ENCODE data around the gene TMEM109.

Gene TMEM109, protein sequence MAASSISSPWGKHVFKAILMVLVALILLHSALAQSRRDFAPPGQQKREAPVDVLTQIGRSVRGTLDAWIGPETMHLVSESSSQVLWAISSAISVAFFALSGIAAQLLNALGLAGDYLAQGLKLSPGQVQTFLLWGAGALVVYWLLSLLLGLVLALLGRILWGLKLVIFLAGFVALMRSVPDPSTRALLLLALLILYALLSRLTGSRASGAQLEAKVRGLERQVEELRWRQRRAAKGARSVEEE

DNA sequence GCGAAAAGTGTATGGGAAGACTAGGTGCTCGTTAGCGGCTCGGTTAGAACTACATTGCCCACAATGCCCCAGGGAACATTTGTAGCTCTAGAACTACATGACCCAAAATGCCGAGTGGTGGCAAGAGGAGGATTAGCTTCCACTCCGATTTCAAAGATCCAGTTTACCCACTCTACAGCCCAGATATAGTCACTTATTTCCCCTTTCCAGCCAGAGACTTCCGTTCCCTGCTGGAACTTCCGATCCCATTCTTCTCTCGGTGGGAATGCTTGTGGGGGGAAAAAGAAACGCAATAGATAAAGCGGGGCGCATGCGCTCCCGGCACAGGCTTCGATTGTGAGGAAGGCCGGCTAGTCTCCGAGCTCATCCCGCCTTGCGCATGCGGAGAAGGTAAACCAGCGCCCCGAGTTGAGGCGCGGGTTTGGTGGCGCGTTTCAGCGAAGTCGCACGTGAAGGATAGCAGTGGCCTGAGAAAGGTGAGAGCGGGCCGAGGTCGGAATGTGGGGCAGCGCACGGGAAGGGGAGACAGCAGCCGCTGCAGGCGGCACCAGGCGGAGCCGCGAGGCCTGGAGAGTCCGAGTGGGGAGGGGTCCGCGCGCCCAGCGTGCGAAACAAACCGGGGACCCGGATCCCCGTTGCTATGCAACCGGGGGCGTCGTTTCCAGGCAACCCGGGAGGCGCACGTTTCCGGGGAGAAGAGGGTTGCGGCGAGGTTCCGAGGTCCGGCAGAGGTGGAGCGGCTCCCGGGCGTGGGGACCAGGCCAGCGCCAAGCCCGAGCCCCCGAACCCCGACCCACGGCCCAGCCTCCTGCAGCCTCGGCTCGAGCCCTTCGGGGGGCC lies at the start of gene TMEM109:
TSS of gene TMEM109 (plus strand) at position 366 of the 840 bp plus-strand sequence. CDS start 5,536 bp downstream, outside the sequence.
- DNase-seq, result peak; percentile 91

DNA sequence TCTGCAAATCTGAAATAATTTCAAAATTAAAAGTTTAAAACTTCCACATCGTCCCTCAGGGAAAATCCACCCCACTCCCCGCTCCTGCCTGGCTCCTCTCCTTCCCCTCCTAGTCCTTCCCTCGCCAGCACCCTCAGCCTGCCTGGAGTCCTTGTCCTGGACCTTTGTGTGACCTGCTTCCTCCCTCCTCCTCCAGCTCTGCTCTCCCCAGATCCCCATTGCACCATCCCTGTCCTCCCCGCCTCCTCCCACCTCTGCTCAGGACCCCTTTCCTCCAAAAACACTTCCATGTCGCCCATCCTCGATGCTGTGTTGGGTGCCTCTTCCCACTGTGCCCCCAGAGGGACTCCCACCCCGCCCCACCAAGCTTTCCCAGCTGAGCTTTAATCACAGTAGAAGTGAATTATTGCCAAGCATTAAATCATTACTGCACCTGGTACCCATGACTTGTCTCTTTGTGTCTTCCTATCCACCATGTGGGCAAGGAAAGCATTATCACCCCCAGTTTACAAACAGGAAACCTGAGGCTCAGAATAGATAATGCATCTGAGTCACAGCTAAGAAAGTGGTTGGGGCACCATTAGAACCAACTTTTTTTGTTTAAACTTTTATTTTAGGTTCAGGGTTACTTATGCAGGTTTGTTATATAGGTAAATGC lies 49.0 kb upstream of the TMEM109 start:
- DNase-seq, result no peak

DNA sequence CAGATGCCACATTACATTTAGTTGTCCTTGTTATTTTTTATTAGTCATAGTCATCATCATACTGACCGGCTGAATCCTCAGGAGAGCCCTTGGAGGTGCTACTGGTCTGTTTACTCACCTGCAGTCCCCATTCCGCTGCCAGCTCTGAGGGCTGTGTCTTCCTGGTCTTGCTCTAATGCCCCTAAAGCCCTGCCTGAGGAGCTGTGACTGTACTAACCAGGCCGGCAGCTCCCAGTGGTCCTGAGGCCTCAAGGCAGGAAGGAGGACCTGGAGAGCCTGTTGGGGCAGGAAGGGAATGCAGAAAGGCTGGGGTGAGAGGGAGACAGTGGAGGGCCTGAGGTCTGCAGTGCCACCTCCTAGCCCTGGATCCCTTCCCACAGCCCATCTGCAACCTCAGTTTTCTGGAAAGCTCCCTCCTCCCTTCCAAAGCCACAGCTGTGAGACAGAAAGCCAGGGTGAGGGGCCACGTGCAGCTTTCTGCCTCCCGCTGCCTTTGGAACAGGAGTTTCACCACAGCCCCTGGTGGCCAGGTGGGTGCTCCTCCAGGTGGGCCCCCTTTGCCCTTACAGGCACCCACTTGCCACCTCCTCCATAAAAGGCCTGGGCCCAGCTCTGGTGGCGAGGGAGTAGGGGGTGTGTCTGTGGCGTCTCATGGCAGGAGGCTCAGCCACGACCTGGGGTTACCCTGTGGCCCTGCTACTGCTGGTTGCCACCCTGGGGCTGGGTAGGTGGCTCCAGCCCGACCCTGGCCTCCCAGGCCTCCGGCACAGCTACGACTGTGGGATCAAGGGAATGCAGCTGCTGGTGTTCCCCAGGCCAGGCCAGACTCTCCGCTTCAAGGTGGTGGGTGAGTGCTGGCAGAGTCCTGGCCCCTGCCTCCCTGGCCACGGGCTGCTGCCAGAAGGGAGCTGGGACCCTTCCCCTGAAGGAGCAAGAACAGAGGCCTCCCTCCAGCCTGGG lies 46.8 kb upstream of the TMEM109 start, which contains the start of gene ZP1:
TSS of gene ZP1 (plus strand) at position 632 of the 960 bp plus-strand sequence. CDS start at position 652, 20 bp downstream.
- no peak for DNase-seq

DNA sequence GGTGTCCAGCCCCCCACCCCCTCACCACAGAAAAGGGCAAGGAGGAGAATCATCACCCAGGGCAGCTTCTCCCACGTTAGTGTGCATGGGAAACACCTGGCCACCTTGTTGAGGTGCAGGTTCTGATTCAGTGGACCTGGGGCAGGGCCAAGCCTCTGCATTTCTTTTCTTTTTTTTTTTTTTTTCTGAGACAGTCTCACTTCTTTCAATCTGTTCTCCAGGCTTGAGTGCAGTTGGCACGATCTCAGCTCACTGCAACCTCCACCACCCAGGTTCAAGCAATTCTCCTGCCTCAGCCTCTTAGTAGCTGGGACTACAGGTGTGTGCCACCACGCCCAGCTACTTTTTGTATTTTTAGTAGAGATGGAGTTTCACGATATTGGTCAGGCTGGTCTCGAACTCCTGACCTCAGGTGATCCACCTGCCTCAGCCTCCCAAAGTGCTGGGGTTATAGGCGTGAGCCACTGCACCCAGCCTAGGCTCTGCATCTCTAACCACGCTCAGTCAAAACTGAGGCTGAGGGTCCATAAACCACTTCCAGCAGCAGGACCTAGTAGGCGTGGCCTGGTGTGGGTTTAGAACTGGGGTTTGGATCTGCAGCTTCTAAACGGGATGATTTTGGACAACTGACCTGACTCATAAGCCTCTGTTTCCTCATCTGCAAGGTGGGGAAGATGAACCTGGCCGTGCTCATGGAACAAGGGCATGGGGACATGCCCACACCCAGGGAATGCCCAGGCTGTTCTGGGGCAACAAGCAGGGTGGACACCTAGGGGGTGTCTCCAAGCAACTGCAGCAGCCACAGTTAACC lies 45.9 kb upstream of the TMEM109 start:
- no peak for DNase-seq

DNA sequence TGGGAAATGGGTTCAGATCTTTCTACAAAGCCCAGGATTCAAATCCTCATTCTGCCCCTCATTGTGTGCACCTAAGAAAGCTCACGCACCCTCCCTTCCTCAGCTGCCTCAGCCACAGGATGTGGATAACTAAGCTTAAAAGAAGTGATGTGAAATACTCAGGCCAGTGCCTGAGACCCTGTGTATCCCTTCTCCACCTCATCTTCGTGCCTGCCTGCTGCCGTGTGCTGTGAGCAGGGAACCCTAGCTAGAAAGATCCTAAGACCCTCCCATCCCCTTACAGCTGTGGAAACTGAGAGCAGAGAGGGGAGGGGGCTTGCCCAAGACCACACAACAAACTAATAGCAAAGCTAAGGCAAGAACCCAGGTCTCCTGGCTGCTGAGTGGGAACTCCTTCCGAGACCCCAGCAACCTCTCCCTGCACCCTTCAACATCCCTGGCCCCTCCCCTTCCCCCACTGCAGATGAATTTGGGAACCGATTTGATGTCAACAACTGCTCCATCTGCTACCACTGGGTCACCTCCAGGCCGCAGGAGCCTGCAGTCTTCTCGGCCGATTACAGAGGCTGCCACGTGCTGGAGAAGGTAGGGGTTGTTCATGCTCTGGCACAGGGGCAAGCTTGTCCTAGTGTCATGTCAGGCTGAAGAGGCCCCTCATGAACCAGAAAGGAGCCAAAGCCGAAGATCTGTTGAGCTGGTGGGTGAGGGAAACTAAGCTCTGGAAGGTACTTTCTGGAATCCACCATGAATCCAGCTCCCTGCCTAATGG lies 45.1 kb upstream of the TMEM109 start:
- no peak for DNase-seq

DNA sequence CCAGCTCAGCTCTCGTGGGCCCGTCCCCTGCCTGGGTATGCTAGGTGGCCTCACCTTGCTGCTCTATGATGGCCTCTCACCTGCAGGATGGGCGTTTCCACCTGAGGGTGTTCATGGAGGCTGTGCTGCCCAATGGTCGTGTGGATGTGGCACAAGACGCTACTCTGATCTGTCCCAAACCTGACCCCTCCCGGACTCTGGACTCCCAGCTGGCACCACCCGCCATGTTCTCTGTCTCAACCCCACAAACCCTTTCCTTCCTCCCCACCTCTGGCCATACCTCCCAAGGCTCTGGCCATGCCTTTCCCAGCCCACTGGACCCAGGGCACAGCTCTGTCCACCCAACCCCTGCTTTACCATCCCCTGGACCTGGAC lies 44.5 kb upstream of the TMEM109 start:
- DNase-seq, result no peak

DNA sequence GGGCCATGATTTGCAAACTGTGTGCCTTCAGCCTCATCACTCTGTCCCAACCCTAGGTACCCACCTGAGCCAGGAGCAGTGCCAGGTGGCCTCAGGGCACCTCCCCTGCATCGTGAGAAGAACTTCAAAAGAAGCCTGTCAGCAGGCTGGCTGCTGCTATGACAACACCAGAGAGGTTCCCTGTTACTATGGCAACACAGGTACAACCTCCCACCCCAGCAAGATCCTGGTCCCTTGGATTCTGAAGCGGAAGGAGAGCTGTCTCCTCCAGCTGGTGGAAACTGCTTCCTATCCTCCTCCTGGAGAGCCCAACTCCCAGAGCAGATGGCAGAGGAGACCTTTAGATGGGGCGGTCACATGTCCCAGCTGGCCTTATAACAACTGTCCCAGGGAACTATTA lies 43.7 kb upstream of the TMEM109 start:
- DNase-seq, result peak; percentile 28

DNA sequence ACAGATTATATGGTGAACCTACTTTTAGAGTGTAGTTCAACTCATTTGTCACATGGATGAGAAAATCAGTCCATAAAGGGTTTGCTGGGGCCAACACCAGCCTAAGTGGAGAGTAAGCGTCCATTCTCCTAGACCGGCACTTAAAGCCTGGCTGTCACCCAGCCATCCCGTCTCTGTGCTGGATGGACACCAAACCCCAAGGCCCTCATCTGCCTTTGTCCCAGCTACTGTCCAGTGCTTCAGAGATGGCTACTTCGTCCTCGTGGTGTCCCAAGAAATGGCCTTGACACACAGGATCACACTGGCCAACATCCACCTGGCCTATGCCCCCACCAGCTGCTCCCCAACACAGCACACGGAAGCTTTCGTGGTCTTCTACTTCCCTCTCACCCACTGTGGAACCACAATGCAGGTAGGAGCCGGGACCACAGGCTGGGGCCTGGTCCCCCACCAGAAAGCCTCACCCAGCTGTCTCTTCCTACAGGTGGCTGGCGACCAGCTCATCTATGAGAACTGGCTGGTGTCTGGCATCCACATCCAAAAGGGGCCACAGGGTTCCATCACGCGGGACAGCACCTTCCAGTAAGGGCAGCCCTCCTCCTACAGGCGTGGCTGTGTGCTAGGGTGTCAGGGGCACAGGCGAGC lies 43.1 kb upstream of the TMEM109 start:
- no peak for DNase-seq

DNA sequence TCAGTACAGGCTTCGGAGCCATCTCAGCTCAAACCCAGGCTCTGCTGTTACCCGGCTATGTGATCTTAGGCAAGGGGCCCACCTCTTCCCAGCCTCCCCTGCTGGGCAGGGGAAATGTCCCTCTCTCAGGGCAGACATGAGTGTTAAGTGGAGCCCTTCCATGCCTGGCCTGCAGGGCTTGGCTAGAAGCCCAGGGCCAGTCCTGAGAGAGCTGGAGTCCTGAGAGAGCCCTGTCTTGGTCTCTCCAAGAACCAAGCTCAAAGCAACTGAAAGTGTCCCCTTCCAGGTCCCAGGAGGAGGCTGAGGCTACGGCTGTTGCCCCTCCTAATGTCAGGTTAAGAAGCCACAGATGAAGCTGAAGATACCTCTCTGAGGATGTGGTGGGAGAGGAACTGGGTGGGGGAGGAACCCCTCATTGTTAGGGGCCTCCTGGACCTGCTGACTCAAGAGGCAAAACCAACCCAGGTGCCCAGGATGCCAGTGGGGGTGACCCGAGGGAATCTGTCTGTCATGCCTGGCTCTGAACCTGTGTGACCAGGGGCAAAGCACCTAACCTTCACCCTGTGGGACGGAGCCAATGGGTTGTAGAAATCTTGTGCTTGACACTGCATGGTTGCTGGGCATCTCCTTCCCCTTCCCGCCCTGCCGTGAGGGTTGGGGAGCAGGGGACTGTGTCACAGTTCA lies 42.4 kb upstream of the TMEM109 start:
- DNase-seq, result peak; percentile 13

DNA sequence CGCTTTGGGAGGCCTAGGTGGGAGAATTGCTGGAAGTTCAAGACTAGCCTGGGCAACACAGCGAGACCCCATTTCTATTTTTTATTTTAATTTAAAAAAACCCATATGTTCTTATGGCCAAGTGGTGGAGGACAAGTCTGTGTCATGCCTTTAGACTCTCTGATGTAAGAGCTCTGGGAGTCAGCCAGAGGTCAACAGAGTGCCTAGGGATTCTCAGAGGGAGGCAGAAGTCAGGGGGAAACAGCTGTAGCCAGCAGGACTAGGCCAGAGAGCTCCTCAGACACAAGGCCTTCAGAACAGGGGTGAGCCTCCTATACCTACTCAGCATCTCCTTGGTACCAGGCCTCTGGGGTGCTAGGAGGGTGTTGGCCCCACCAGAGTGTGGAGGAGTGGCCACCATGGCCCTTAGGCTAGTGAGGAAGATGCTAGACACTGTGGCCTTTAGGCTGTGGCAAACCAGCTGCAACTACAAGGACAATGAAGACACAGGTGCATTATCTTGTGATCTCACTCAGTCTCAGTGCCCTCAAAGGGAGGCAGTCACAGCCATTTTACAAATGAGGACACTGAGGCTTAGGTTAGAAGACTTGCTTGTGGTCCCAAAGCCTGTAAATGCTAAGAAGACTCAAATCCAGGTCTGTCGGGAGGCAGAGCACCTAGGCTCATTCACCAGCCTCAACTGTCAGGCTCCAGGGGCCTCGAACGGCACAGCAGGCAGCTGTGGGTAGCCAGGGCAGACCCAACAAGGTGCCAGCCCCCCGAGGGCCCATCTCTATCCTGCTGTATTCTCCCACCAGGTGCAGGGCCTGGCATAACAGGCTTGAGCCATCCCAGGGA lies 41.6 kb upstream of the TMEM109 start:
- DNase-seq, result no peak

DNA sequence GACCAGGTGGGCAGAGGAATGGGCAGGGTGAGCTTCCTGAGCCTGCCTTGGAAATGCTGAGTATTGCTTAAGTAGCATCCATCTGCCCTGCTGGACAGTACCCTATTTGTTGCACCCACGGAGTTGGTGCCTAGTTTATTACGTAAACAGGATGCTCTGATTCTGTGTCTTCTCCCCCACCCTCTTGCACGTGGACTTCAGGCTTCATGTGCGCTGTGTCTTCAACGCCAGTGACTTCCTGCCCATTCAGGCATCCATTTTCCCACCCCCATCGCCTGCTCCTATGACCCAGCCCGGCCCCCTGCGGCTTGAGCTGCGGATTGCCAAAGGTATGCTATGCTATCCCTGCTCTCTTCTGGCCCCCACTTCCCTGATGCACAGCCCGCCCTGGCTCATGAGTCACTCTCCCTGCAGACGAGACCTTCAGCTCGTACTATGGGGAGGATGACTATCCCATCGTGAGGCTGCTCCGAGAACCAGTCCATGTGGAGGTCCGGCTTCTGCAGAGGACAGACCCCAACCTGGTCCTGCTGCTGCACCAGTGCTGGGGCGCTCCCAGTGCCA lies 40.9 kb upstream of the TMEM109 start:
- DNase-seq, result no peak

DNA sequence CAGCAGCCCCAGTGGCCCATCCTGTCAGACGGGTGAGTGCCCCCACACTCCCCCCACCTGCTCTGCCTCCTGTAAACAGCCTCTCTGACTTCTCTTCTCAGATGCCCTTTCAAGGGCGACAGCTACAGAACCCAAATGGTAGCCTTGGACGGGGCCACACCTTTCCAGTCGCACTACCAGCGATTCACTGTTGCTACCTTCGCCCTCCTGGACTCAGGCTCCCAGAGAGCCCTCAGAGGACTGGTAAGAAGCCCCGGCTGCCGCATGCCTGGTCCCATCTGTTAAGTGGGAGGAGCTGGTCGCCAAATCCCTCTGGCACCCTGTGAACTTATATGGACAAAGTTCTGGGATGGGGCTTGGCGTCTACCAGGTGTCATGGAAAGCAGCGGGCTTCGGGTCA lies 40.4 kb upstream of the TMEM109 start:
- DNase-seq, result no peak

DNA sequence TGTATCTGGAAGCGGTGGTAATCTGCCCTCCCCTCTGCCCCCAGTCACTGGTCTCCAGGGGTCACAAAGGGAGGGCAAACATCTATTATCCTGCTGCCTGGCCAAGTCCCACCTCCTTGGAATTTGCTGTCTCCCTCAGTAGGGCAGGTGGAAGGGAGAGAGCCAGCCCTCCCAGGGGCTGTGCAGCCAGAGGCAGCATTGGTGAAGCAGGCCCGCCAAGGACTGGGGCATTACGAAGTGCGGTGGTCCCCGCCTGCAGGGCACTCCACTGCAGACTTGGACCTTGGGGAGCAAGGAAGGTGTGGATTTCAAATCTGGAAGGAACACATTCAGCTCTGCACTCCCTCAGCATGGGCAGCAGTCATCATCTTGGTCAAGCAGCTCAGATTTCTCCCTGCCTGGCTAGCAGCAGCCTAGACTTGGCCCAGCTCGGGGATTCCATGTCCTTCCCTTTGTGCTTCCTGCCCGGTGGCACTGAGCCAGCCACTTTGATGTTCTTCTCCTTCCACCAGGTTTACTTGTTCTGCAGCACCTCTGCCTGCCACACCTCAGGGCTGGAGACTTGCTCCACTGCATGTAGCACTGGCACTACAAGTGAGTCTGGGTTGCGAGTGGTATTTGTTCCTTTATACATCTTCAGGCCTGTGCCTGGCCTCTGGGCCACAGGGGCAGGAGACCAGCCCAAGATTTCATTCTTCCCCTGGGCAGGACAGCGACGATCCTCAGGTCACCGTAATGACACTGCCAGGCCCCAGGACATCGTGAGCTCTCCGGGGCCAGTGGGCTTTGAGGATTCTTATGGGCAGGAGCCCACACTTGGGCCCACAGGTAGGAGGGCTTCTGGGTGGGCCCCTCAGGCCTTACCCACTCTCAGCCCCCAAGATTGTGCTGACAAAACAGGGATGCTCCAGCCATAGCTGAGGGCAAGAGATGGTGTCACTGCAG lies 39.3 kb upstream of the TMEM109 start:
- no peak for DNase-seq

DNA sequence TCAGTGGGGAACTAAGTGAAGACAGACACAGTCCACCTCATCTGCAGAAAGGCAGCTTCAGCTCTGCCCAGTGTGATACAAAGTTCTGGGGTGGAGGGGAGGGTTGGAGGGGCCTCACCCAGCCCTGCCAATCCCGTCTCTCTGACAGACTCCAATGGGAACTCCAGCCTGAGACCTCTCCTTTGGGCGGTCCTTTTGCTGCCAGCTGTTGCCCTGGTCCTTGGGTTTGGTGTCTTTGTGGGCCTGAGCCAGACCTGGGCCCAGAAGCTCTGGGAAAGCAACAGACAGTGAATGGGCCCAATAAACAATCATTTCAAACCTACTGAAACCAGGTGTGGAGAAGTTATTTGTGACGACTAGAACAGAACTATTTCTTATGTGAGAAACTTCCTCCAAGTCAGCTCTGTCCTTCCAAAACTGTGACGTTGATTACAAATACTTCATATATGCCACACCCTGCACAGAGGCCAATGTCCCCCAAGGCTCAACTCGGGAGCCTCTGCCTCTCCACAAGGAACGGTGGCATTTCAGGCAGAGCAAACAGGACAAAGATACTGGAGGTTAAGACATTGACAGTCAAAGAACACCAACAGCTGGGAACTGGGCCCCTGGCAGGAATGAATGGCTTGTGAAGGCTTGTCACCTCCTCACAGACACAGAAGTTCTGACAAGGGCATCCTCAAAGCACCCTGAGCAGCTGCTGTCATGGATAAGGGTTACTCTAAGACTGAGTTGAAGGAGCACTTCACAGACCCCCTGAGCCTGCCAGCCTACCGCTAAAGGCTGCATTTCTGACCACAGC lies 38.4 kb upstream of the TMEM109 start:
- no peak for DNase-seq

DNA sequence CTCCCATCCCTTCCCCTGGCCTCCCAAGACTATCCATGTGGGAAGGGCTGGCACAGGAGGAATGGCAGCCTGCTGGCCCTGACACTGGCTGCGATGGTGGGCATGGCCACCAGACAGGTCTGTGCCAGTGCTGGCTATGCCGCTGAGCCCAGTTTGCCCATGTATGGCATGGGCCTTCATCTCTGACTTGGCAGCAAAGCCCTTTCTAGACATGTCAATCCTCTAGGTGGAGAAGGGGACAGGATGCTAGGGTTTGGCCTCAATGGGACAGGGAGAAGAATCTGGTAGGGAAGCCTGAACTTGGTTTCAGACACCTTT lies 37.8 kb upstream of the TMEM109 start:
- DNase-seq, result no peak

All from CD4-positive, alpha-beta T cell treated with Interleukin-10 for 1 hour (primary cell).